OCI-LY7 (cell line): Measurements from ENCODE around the gene TM4SF1. TPM values are rescaled to one million over a fixed set of nuclear protein-coding genes. Genes with fewer than 3 reads are reported as not detected.

Experiments
- BruUV-seq: library from RNA; stranded (reverse); fragments of 400-500 nt; replicated peaks from 2 replicates; lab custom pipeline; 2021; lab: Mats Ljungman, UMichigan
- CTCF ChIA-PET: fragments of 300-600 bp; sonication (Branson Sonifier 250); formaldehyde crosslinking; loops from one replicate; lab custom pipeline; 2022; ENCODE audit warnings: antibody characterized with exemption; ENCODE audit not compliant: unreplicated experiment; lab: Charles Lee
- POLR2A ChIA-PET: fragments of 300-600 bp; sonication (Branson Sonifier 250); formaldehyde crosslinking; loops from one replicate; lab custom pipeline; 2022; ENCODE audit warnings: antibody characterized with exemption; lab: Charles Lee
- DNase-seq: peaks from one replicate; pipeline ENCODE4 v3.0.0-alpha.2; 2015; ENCODE audit warnings: low spot score
- H2AFZ ChIP-seq: fragments of 200-600 bp; sonication (generic), shearing (Covaris generic); 2 replicates; pipeline ENCODE4 v1.6.1; 2014; ENCODE audit warnings: mild to moderate bottlenecking, antibody characterized with exemption, low read length, moderate library complexity
- H3K27ac ChIP-seq: fragments of 200-600 bp; sonication (generic); 2 replicates; pipeline ENCODE4 v1.5.1; 2014; ENCODE audit warnings: mixed run types, low read depth, mild to moderate bottlenecking, moderate library complexity, low read length, inconsistent platforms; ENCODE audit not compliant: poor library complexity, severe bottlenecking
- H3K36me3 ChIP-seq: fragments of 200-600 bp; sonication (generic); 2 replicates; pipeline ENCODE4 v1.6.1; 2014; ENCODE audit warnings: mild to moderate bottlenecking, antibody characterized with exemption, low read length, moderate library complexity, mixed read lengths; ENCODE audit not compliant: insufficient read depth
- H3K4me1 ChIP-seq: fragments of 200-600 bp; sonication (generic); 2 replicates; pipeline ENCODE4 v1.5.1; 2014; ENCODE audit warnings: mild to moderate bottlenecking, low read length; ENCODE audit not compliant: insufficient read depth, poor library complexity, severe bottlenecking
- H3K4me2 ChIP-seq: fragments of 200-600 bp; sonication (generic); 2 replicates; pipeline ENCODE4 v1.6.1; 2014; ENCODE audit warnings: mild to moderate bottlenecking, low read length
- H3K4me3 ChIP-seq: fragments of 200-600 bp; sonication (generic); 2 replicates; pipeline ENCODE4 v1.5.1; 2014; ENCODE audit warnings: mild to moderate bottlenecking, low read depth, low read length; ENCODE audit not compliant: poor library complexity, severe bottlenecking
- H3K79me2 ChIP-seq: fragments of 200-600 bp; sonication (generic); 2 replicates; pipeline ENCODE4 v1.6.1; 2016; ENCODE audit warnings: low read depth, mild to moderate bottlenecking, low read length, moderate library complexity, mixed read lengths; ENCODE audit not compliant: insufficient read depth
- H3K9me2 ChIP-seq: fragments of 200-600 bp; sonication (generic); 2 replicates; pipeline ENCODE4 v1.6.1; 2016; ENCODE audit warnings: mild to moderate bottlenecking, low read length, mixed read lengths; ENCODE audit not compliant: insufficient read depth
- H3K9me3 ChIP-seq: fragments of 200-600 bp; sonication (generic); 2 replicates; pipeline ENCODE4 v1.6.1; 2014; ENCODE audit warnings: mild to moderate bottlenecking, mixed run types, low read length, mixed read lengths
- H4K20me1 ChIP-seq: fragments of 200-600 bp; sonication (generic); 2 replicates; pipeline ENCODE4 v1.6.1; 2014; ENCODE audit warnings: mild to moderate bottlenecking, antibody characterized with exemption, low read length, moderate library complexity, mixed read lengths; ENCODE audit not compliant: insufficient read depth
- EZH2phosphoT487 ChIP-seq: fragments of 200-600 bp; sonication (generic); IDR thresholded peaks from 2 replicates; pipeline ENCODE4 v1.6.1; 2018; ENCODE audit warnings: low read depth, borderline replicate concordance, mild to moderate bottlenecking, mixed run types, antibody characterized with exemption, low read length, moderate library complexity, mixed read lengths
- intact Hi-C: fragments of 100-400 bp; cut with micrococcal nuclease; formaldehyde crosslinking; loops from one replicate; pipeline ENCODE4 v1.10.0; 2022; ENCODE audit not compliant: unreplicated experiment
- total RNA-seq, 2 experiments: library from RNA; depleted of rRNA in 1 of 2; stranded (reverse); fragments of >200 nt in 1 of 2; shearing (Covaris generic) in 1 of 2; gene quantifications; 2 replicates each; pipeline ENCODE4 v1.2.3, GENCODE V29; 2014 to 2022
- TF ChIP-seq, protein P1 (sequence below): fragments of 200-600 bp; sonication (generic); conservative IDR thresholded peaks from 2 replicates; pipeline ENCODE4 v1.5.1; 2014; ENCODE audit warnings: mild to moderate bottlenecking, antibody characterized with exemption, low read length, moderate library complexity, mixed read lengths

The TM4SF1 gene
- total RNA-seq, 2 experiments from 2014 or later = not detected

DNA sequence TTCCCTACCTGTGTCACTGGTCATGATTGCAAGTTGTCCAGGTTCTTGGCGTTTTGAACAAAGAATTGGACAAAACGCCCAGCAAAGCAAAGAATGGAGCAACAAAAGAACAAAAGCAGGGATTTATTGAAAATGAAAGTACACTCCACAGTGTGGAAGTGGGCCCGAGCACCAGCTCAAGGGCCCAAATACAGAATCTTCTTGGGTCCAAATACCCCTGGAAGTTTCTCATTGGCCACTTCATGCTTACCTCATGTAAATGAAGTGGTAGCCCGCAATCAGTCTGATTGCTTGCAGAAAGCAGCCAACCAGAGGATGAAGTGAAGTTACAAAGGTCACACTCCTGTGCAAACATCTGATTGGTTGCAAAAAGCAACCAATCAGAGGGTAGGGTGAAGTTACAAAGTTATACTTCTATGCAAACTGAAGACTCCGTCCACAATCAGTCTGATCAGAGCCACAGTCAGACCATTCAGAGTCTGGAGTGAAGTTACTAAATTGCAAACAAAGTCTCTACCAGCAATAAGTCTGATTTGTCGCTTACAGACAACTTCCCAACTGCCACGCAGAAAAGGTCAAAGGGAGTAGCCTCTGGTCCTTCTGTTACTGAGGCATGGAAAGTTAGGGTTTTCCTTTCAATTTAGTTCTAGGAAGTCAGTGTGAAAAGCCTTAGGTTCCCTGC lies 8.3 kb upstream of the TM4SF1 start:
- no peak overlapping the region for H3K4me2 ChIP-seq
- no peak for TF ChIP-seq EZH2phosphoT487
- TF ChIP-seq, protein P1, sequence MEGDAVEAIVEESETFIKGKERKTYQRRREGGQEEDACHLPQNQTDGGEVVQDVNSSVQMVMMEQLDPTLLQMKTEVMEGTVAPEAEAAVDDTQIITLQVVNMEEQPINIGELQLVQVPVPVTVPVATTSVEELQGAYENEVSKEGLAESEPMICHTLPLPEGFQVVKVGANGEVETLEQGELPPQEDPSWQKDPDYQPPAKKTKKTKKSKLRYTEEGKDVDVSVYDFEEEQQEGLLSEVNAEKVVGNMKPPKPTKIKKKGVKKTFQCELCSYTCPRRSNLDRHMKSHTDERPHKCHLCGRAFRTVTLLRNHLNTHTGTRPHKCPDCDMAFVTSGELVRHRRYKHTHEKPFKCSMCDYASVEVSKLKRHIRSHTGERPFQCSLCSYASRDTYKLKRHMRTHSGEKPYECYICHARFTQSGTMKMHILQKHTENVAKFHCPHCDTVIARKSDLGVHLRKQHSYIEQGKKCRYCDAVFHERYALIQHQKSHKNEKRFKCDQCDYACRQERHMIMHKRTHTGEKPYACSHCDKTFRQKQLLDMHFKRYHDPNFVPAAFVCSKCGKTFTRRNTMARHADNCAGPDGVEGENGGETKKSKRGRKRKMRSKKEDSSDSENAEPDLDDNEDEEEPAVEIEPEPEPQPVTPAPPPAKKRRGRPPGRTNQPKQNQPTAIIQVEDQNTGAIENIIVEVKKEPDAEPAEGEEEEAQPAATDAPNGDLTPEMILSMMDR = no peak
- DNase-seq = no peak
- no peaks in the 10 kb centered on the region for H3K79me2 ChIP-seq
- no peak overlapping the region; the same call in 1 of the 2 replicates for H2AFZ ChIP-seq
- H3K27ac ChIP-seq = no peak overlapping the region
- BruUV-seq = no TSS peak
- no peaks in the 10 kb centered on the region for H3K4me1 ChIP-seq
- H3K9me3 ChIP-seq = no peaks in the 10 kb centered on the region
- ChIA-PET CTCF (no interaction called here), POLR2A (interaction anchor here (0.6 kb wide), 1 partner anchor 173 kb away, joined by 3 read pairs; no protein-coding TSS in a partner anchor)
- intact Hi-C loops = no loop called here
- H3K36me3 ChIP-seq = no peaks in the 10 kb centered on the region
- no peaks in the 10 kb centered on the region for H4K20me1 ChIP-seq
- H3K9me2 ChIP-seq = no peaks in the 10 kb centered on the region
- no peak overlapping the region for H3K4me3 ChIP-seq

DNA sequence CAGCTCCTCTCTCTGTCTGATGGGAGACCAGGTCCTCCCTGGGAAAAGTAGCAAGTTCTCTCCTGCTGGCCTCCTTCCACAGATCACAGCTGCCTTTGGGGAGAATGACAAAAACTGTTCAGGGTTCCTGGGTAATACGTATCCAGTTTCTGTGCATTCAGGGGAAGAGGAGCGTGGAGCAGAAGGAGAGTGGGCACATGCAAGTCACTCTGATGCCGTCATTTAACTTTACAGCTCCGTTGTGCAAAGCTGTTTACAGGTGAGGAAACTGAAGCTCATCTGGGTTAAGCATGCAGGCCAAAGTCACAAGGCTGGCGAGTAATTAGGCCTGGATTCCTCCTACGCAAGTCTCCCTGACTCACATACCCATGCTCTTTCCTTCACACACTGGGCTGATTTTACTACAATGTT lies 7.5 kb upstream of the TM4SF1 start:
- H3K79me2 ChIP-seq = no peaks in the 10 kb centered on the region
- no peak overlapping the region for H2AFZ ChIP-seq
- no peaks in the 10 kb centered on the region for H3K9me3 ChIP-seq
- intact Hi-C loops = no loop called here
- BruUV-seq = no TSS peak
- no peaks in the 10 kb centered on the region for H3K9me2 ChIP-seq
- POLR2A ChIA-PET = no interaction called here
- DNase-seq = no peak
- no peak overlapping the region for H3K27ac ChIP-seq
- CTCF ChIA-PET = no interaction called here
- no peak overlapping the region for H3K4me3 ChIP-seq
- no peaks in the 10 kb centered on the region for H4K20me1 ChIP-seq
- no peaks in the 10 kb centered on the region for H3K36me3 ChIP-seq
- H3K4me1 ChIP-seq = no peaks in the 10 kb centered on the region
- TF ChIP-seq, protein P1 = no peak
- TF ChIP-seq EZH2phosphoT487 = no peak
- no peak overlapping the region for H3K4me2 ChIP-seq

GRCh38 chr3:149384167-149384566 lies 6.7 kb upstream of the TM4SF1 start:
- ChIA-PET POLR2A (no interaction called here), CTCF (no interaction called here)
- DNase-seq = no peak
- H3K79me2 ChIP-seq = no peaks in the 10 kb centered on the region
- H3K27ac ChIP-seq = no peak overlapping the region
- intact Hi-C loops = no loop called here
- H3K4me1 ChIP-seq = no peaks in the 10 kb centered on the region
- H3K4me3 ChIP-seq = no peak overlapping the region
- H3K4me2 ChIP-seq = no peak overlapping the region
- TF ChIP-seq EZH2phosphoT487 = no peak
- TF ChIP-seq, protein P1 = no peak
- BruUV-seq = no TSS peak
- H3K9me3 ChIP-seq = no peaks in the 10 kb centered on the region
- no peak overlapping the region for H2AFZ ChIP-seq
- no peaks in the 10 kb centered on the region for H3K9me2 ChIP-seq
- H4K20me1 ChIP-seq = no peaks in the 10 kb centered on the region
- H3K36me3 ChIP-seq = no peaks in the 10 kb centered on the region
